GM19324 (cell line): ENCODE results near the gene DMKN.

Experiments
- ATAC-seq: cut with Tn5 transposase; IDR thresholded peaks from one replicate; pipeline ENCODE4 v1.9.1; 2021; ENCODE audit warnings: mild to moderate bottlenecking, moderate library complexity; ENCODE audit not compliant: unreplicated experiment, low FRiP score

Gene DMKN

GRCh38 chr19:35528218-35529038, 15.0 kb upstream of the DMKN start, which contains the start of gene SBSN:
Gene SBSN, minus strand, starts transcription at chr19:35528311. Its CDS starts 30 bp downstream, at chr19:35528281.
- ATAC-seq = no peak

GRCh38 chr19:35525873-35526272, 12.4 kb upstream of the DMKN start:
- no peak for ATAC-seq

DNA sequence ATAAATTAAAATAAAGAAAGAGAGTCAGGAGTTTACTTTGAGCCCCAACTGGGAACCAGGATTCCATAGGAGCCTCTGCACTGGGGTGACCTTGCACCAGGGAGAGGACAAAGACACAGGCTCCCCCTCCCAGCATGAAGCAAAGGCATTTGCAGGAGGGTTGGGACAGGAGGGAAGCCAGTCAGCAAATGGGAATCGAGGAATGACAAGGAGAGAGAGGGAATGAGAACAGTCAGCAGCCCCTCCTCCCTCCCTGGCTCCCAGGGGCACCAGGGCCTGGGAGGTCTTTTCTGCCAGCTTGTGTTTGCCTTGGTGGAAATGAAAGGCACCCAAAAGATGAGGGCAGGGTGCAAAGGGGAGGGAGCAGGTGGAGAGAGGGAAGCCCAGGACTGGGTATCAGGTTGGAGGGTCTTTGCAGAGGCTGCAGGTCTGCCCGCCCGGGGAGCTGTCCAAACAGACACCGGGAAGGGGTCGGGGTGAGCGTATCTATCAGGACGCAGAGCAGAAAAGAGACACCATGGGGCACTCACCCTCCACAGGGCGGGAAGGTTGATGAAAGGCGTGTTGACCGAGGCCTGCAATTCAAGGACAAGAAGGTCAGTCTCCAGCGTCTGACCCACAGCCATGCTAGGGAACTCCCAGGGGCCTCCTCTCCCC, 10.9 kb upstream of the DMKN start:
- ATAC-seq = no peak

GRCh38 chr19:35522745-35523327, 9.4 kb upstream of the DMKN start:
- no peak for ATAC-seq

DNA sequence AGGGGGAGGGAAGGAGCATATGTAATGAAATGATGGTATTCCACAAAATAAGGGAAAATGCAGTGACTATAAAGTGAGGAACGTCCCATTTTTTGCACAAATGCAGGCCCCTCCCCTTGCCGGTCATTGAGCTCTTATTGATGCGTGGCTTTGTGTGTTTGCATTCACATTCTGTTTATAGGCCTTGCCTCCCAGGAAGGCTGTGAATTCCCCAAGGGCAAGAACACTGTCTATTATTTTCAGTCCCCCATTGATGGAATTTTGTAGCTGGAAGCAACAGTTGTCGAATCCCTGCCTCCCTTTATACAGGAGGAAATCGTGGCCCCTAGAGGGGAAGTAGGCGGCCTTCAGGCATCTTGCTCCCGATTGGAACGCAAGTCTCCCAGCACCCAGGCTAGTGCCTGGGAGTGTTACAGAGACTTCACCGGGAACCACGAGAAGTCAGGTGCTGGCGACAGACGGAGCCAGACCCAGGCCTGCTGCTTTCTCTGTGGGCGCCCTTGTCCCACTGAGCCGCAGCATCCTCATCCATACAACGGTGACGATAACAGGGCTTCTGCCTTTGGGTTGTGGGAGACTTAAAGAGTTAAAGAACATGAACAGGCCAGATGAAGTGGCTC, 7.8 kb upstream of the DMKN start:
- ATAC-seq = no peak

DNA sequence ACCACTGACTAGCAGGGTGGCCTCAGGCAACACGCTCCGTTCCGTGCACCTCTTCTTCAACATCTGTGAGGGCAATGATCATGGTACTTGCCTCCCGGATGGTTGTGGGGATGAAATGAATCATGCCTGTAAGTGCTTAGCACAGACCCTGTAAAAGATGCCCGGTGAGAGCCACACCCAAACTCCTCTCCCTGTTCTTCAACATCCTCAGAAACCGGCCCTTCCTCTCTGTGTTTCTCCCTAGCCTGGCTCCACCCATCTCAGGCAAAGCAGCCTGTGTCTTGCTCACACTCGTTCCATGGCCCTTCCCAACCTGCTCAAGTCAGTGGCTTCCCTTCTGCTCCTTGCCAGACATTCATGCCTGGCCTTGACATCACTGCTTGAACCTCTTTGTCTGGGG, 5.8 kb upstream of the DMKN start:
- no peak for ATAC-seq

GRCh38 chr19:35518313-35518712, 4.9 kb upstream of the DMKN start:
- no peak for ATAC-seq

DNA sequence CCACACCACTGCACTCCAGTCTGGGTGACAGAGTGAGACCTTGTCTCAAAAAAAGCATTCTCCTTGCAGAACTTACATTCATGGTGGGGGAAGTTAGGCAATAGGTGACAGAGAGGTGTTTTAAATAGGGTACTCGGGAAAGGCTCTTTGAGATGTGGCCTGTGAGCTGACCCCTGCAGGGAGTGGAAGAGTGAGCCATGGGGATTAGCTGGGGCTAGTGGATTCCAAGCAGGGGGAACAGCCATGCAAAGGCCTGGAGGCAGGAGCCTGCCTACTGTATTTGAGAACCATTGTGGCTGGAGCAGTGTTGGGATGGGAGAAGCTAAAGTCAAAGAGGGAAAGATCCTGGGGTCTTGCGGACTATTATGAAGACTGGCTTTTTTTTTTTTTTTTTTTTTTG, 3.9 kb upstream of the DMKN start:
- ATAC-seq = no peak

DNA sequence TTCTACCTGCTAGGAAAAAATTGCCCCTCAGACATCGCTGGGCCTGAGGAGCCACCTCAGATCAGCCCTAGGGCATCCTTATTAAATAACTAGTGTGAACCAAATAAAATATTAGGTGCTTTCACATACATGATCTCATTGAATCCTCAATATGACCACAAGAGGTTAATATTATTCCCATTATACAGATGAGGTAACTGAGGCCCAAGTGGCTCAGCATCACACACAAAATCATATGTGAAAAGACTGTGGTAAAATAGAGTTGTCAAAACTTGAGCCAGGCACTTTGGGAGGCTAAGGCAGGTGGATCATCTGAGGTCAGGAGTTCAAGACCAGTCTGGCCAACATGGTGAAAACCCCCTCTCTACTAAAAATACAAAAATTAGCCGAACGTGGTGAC, 2.9 kb upstream of the DMKN start:
- ATAC-seq = no peak

GRCh38 chr19:35514282-35514809, 897 bp upstream of the DMKN start:
- no peak for ATAC-seq

DNA sequence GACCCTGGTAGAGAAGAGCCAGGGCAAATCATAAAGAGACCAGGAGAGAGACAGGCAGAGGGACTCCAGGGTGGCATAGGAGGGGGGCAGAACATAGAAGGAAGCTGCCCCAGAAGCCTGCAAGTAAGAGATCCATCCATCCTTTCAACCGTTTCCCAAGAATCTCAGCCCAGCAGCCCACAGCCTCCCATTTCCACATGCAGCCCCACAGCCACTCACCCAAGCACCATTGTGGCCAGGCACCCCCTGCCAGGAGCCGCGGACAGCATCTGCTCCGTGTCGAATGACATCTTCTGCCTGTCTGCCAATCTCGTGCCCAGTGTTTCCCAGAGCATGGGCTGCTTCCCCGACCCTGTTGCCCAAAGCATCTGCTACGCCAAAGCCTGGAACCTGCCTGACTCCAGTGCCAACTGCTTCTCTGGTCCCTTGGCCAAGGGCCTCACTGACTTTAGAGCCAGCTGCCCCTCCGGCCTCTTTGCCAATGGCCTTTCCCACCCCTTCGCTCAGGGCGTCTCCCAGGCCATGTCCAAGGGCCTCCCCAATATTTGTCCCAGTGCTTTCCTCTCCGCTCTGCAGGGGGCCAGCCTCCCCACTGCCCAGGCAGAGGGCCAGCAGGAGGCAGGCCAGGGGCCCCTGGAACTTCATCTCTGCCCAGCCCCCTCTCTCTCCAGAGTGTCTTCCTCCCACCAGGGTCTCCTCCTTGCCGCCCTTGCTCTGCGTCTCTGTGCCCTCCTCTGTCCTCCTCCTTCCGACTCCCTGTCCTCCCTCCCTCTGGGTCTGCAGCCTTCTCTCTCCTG, 420 bp downstream of the DMKN start:
- ATAC-seq = no peak

DNA sequence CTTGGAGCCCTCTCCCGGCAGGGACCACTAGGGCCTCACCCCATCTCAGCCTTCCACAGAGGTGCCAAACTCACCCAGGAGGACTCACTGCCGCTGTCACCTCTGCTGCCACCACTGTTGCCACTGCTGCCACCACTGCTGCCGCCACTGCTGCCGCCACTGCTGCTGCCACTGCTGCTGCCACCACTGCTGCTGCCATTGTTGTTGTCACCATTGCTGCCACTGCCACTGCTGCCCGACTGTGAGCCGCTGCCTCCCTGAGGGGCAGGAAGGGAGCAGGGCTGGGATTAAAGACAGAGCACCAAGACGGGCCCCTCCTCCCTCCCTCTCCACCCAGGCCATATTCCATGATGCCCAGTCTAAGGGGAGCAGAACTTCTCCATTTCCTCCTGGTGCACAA, 2.1 kb downstream of the DMKN start:
- ATAC-seq = no peak

DNA sequence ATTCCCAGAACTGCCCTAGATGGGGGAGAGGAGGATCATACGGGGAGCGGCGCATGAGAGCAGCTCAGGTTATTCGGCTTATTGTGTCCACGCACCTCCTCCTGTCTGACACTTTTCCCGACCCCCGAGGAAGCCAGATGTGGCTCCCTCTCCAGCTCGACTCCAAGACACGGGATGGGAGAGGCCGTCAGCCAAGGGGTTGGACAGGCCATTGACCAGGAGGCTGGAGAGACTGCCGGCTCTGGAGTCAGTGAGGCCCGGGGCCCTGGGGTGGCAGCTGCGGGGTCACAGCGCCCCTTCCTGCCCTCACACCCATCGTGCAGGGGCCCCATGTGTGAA, 2.9 kb downstream of the DMKN start:
- no peak for ATAC-seq

DNA sequence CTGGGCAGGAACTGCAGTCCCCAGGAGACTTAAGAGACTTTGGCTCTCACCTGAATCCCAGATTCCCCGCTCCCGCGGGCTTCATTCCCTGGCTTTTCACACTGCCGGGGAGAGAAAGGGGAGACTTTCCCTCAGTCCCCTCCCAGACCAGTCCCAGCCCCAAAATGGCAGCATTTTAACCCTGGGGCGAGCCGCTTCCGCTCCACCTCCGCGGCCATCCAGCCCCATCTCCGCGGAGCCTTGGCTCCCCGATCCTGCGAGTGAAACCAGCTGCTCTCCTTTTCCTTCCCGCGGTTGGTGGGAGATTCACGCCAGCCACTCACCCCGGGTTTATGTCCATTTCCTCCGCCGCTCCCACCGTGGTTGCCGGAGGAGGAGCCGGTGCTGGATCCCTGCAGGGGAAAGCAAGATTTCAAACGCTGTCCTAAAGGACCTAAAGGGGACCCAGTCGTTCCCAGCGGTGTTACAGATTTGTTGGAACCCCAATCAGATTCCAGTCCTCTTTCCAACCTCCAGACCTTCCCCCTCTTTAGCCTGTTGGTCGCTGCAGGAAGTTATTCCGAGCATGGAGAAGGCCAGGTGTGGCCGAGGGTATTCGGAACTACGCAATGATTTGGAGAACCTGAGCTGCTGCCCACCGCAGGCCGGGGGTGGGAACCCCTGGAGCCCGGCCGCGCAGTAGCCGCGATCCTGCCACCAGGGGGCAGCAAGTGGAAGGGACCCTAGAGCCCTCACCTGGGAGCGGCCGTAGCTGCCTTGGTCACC, 3.4 kb downstream of the DMKN start:
- ATAC-seq = no peak

DNA sequence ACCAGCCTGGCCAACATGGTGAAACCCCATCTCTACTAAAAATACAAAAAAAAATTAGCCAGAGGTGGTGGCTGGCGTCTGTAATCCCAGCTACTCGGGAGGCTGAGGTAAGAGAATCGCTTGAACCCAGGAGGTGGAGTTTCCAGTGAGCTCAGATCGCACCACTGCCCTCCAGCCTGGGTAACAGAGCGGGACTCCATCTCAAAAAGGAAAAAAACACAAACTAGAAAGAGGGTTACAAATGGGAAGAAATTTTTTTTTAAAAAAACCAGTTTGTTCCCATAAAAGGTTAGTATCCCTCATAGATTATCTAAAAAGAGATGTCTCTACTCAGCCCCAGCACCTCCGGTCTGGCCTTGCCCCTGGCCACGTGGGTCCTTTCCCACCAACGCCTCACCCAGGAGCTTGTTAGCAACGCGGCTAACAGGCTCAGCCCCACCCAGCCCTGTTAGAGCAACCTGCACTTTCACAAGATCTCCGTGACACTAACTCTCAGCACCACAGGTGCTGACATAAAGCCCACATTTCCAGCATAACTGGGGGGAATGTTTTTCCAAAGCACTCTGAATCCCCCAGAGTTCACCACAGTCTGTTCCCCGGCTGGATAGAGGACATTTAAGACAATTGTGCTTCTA, 4.3 kb downstream of the DMKN start:
- no peak for ATAC-seq

GRCh38 chr19:35508129-35508528, 5.3 kb downstream of the DMKN start:
- no peak for ATAC-seq

GRCh38 chr19:35507561-35507960, 5.9 kb downstream of the DMKN start:
- no peak for ATAC-seq

DNA sequence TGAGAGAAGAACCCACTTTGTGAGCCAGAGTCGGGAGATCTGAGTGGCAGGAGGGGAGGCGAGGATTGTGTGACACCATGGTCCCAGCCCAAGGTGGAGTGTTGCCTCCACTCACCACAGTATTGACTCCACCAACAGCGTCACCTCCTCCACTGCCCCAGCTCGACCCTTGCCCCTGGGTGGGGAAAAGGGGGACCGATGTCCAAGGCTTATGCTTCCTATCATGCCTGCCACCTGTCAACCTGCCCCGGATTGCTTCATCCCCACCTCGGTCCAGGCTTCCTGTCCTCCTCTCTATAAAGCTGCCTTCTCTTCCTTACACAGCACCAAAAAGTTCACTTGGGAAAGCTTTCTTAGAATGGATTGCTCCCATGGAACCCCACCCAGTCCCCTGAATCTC, 7.4 kb downstream of the DMKN start:
- ATAC-seq = no peak

DNA sequence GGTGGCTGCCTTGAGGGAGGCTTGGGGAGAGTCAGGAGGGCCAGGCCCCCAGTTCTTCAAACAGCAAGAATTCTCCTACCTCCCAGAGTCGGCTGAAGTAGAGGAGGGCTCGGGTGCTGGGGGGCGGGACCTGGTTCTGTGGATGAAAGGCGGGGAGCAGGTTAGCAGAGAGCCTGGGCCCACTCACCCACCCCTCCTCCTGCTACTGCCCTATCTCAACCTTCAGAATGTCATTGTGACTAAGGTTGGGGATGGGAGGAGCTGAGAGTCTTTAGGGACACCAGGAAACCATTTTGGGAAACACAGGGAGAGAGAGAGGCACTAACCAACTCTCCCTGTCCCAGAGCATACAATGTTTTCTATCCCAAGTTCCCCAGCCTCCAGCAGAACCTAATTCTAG, 10.7 kb downstream of the DMKN start:
- no peak for ATAC-seq
